Left lobe of liver (tissue), 2 donors: ENCODE data around the gene ZNF672. TPM values are rescaled to one million over a fixed set of nuclear protein-coding genes. Genes with fewer than 3 reads are reported as not detected.
"Not testable (repeated sequence)": the region's sequence is repeated elsewhere in the genome, so short reads cannot be mapped to it uniquely, and the experiment has no call there.

ENCODE experiments used
- ATAC-seq: fragments of 200-7000 bp; cut with Tn5 transposase; one replicate; pipeline ENCODE4 v1.9.1; 2020; ENCODE audit warnings: mild to moderate bottlenecking, moderate library complexity
- DNase-seq: peaks from one replicate; pipeline ENCODE4 v3.0.0-alpha.2; 2020; ENCODE audit warnings: low spot score
- total RNA-seq: library from RNA; stranded (reverse); gene quantifications from one replicate; pipeline ENCODE4 v1.2.1, GENCODE V29; 2021
- donor health status: DM: no; HTN: no; CAD: no; lungs with moderate emphysema.
- donor health status: DM: no; HTN: yes; CAD: no.

The ZNF672 gene
- total RNA-seq, 1 donor from 2014 or later: 19.6 TPM

GRCh38 chr1:248812736-248813425 is 25.1 kb upstream of the ZNF672 start:
- no peak for ATAC-seq
- DNase-seq: no peak

GRCh38 chr1:248813546-248813945 is 24.5 kb upstream of the ZNF672 start:
- no peak for ATAC-seq
- no peak for DNase-seq

- no peak for DNase-seq
- ATAC-seq: no peak
Measured at GRCh38 chr1:248814351-248814750, 23.7 kb upstream of the ZNF672 start.

DNA sequence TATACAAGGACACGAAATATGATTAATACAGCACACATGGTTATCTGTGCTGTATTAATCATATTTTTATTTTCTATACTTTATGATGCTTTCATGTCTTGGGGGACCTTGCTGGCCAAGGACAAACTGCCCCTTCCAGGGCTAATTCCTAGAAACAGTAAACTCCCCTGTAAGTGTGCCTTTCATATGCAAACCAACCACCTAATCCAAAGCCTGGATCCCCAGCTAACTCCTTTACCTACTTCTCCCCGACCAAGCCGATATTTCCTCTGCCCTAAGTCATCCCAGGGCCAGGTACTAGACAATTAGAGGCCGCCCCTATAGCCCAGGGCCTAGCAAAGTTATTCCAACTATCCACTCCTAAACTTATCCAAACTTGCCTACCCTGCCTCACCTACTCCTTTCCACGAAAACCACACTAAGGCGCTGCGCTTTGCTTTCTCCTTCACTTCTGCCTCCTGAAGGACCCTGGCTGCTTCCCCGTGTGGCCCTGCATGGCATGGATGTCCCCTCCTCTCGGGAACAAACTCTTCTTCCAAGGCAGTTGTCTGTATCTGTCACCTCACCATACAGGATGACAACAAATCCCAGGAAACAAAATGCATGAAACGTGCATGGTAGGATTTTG is 22.5 kb upstream of the ZNF672 start:
- DNase-seq (no peak), ATAC-seq (no peak)

GRCh38 chr1:248816042-248816851 is 21.8 kb upstream of the ZNF672 start:
- ATAC-seq (no peak), DNase-seq (no peak)

DNA sequence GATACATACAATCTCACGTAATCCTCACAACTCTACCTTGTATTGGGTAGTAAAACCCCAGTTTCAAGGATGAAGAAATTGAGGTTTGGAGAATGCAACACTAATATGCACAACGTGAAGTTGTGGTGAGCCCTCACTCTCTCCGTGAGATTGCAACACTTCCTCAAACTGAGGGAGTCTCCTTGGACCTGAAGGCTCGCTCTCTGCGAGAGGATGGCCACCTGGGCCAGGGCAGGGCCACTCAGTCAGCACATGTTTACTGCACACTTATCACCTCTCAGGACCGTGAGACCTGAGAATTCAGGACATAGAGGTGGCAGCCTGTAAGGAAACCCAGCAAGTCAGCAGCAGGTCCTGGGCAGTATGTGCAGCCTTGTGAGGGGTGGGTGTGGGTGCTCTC is 21.0 kb upstream of the ZNF672 start:
- DNase-seq (no peak), ATAC-seq (no peak)

GRCh38 chr1:248818505-248819374 is 19.3 kb upstream of the ZNF672 start:
- no peak for DNase-seq
- no peak for ATAC-seq

DNA sequence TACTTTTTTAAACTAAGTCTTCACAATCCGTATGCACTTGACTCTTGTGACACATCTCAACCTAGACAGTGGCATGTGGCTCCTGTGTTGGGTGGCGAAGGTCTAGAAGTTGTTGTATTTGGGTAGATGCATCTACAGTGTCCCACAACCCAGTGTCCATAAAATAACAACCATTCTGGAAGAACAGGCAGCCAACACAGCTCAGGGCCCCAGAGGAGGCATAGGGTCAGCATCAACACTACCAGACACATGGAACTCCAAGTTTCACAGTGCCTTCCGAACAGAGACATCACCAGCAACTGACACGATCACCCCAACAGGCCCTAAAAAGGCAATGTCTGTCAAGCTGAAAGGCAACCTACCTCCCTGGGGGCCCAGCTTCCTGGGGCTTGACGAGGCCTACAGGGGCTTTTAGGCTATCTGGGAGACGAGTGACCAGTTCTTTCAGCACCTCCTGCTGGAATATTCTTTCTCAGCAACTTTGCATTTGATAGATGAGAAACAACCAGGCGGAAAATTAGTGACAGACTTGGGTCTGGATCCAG is 17.9 kb upstream of the ZNF672 start:
- DNase-seq (no peak), ATAC-seq (no peak)

DNA sequence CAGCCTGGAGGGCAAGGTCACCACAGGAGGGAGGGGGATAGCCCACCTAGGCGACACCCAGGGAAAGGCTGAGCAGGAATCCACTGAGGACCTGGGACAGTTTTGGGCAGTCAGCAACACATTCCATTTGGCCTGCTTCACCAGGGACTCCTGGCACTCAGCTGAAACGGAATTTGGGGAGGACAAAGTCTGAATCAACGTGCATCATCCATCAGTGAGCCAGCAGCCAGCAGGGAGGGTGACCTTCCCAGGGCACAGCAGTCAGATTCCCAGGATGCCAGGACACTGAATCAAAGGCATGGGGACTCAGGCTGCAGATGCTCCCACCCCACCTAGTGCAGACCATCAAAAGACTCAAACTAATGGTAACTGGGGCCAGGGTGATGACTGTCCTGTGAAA is 16.9 kb upstream of the ZNF672 start:
- ATAC-seq: peak; percentile 64
- DNase-seq: no peak

- no peak for ATAC-seq
- DNase-seq: no peak
Measured at GRCh38 chr1:248821641-248822040, 16.4 kb upstream of the ZNF672 start.

- no peak for DNase-seq
- no peak for ATAC-seq
Measured at GRCh38 chr1:248822148-248823032, 15.6 kb upstream of the ZNF672 start.

- ATAC-seq (no peak), DNase-seq (no peak)
Measured at GRCh38 chr1:248823517-248824001, 14.5 kb upstream of the ZNF672 start.

DNA sequence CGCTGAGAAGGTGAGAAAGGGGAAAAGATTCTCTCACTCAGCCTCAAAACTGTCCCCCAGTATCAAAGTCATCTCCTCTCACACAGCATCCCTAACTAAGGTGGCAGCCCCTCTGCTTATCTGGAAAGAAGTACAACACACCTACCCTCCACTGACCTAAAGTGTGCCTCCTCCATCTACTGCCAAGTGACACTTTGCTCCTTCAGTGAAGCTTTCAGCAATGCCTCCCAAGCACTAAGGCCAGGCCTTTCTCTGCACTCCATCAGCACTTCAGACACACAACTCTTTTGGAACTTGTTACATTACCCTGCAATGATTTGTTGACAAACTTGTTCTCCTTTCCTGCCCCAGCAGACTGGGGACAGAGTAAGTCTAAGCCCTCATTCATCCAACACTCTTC is 13.7 kb upstream of the ZNF672 start:
- DNase-seq: no peak
- ATAC-seq: no peak

GRCh38 chr1:248824701-248825100 is 13.3 kb upstream of the ZNF672 start:
- ATAC-seq (no peak), DNase-seq (peak; percentile 44)

GRCh38 chr1:248825136-248825535 is 12.9 kb upstream of the ZNF672 start:
- ATAC-seq (no peak), DNase-seq (no peak)

GRCh38 chr1:248825573-248825908 is 12.5 kb upstream of the ZNF672 start:
- no peak for DNase-seq

GRCh38 chr1:248825909-248826760 is 11.9 kb upstream of the ZNF672 start, which contains the start of gene SH3BP5L:
SH3BP5L (minus strand) TSS chr1:248825915; CDS start chr1:248824935, 980 bp downstream.
- ATAC-seq: peak; percentile 90
- peak; percentile 93 for DNase-seq

More at GRCh38 chr1:248825573-248825908, 12.5 kb upstream of the ZNF672 start:
- peak; percentile 0 for ATAC-seq

DNA sequence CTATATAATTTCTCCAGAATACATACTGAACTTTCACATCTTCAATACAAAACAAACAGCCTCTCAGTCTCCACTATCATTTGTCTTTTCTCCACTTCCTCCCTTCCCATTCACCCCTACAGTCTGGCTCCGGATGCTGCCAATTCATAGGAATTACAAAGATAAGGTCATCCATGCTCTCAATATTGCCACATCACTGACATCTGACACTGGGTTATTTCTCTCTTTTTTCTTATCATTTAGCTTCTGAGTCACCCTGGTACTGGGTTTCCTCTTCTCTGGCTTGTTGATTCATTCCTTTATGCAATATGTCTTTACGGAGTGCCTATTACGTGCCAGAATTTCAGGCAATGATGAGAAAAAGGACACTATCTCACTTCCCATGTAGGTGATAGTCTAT is 9.2 kb upstream of the ZNF672 start:
- ATAC-seq (no peak), DNase-seq (no peak)

DNA sequence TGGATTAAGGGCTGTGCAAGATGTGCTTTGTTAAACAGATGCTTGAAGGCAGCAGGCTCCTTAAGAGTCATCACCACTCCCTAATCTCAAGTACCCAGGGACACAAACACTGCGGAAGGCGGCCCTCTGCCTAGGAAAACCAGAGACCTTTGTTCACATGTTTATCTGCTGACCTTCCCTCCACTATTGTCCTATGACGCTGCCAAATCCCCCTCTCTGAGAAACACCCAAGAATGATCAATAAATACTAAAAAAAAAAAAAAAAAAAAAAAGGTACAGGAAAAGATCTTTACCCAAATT is 7.4 kb upstream of the ZNF672 start:
- DNase-seq, ATAC-seq: not testable (repeated sequence)
